ENCODE results near the gene BMERB1.

The BMERB1 gene

DNA sequence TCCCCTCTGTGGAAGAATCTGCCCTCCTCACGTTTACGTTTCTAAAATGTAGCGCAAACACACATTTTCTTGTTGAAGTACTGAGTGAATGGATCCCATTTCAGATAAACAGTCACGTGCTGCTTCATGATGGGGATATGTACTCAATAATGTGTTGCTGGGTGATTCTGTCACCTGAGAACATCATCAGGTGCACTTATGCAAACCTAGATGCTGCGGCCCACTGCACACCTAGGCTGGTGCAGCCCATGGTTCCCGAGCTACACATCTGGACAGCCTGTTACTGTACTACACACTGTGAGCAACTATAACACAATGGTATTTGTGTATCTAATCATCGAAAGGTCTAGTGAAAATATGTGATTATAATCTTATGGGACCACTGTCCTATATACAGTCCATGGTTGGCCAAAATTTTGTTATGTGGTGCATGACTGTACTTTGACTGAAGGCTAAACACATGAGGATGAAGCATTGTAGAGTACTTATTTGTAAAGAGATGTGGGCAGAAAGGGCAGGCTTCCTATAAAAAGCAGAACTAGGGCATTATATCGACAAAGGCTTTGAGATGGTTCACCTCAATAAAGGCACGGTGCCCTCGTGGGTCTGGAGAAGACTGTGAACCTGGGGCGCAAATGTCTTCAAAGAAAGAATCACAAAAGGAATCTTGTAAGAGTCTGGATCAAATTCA is 182.2 kb downstream of the BMERB1 start:
- DNase-seq (ENCODE audit: insufficient read length, low spot score) (no peak), FAIRE-seq (no peak)
- TF ChIP-seq PAX5 (IDR thresholded peaks at IDR 0.05; ENCODE audit: insufficient read depth, low read length, severe bottlenecking) (no peak), POLR2A (IDR thresholded peaks at IDR 0.05; ENCODE audit: low read depth, low read length) (no peak), POU2F2 (IDR thresholded peaks at IDR 0.05; ENCODE audit: low read depth, low read length) (no peak), SPI1 (IDR thresholded peaks at IDR 0.05; ENCODE audit: low read depth, low read length) (no peak), TAF1 (IDR thresholded peaks at IDR 0.05; ENCODE audit: low read depth, low read length) (no peak), POLR2AphosphoS5 (IDR thresholded peaks at IDR 0.05; ENCODE audit: low read depth, low read length) (no peak)

DNA sequence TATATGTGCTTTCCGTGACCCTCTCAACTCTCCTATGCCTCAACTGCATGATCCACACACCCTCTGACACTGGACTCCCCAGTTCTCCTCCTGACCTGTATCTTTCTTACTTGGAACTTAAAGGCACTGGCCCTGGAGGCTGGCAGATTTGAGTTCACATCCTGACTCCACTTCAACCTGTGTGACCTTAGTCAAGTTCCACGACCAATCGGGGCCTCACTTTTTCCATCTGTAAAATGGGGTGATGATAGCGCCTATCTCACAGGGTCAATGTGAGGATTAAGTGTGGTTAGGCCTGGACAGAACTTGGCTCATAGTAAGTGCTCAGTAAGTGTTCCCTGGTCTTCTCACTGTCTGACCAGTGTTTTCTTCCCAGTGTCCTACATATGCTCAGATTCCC is 183.5 kb downstream of the BMERB1 start:
- no peak for FAIRE-seq
- no peak for TF ChIP-seq TAF1 (IDR thresholded peaks at IDR 0.05; ENCODE audit: low read depth, low read length)
- no peak for TF ChIP-seq POLR2A (IDR thresholded peaks at IDR 0.05; ENCODE audit: low read depth, low read length)
- no peak for TF ChIP-seq POLR2AphosphoS5 (IDR thresholded peaks at IDR 0.05; ENCODE audit: low read depth, low read length)
- no peak for TF ChIP-seq PAX5 (IDR thresholded peaks at IDR 0.05; ENCODE audit: insufficient read depth, low read length, severe bottlenecking)
- TF ChIP-seq SPI1 (IDR thresholded peaks at IDR 0.05; ENCODE audit: low read depth, low read length): no peak
- DNase-seq (ENCODE audit: insufficient read length, low spot score): no peak

DNA sequence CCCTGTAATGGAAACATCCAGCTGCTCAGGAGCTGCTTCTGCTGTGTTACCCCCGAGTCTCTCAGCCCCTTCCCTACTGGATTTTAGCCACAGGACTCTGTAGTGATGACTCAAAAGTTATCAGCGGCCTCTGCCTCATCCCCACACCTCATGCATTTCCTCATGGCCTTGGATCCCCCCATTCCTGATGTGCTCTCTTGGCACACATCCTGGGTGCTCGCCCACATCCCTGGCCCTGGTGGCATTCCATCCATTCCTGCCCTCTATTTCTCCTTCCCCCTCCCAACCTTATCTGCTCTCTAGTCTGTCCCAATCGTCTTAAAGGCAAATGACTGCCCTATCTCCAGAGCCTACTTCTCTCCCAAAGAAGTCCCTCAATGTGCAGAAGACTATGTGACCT is 184.0 kb downstream of the BMERB1 start:
- TF ChIP-seq SPI1 (IDR thresholded peaks at IDR 0.05; ENCODE audit: low read depth, low read length) (no peak), POLR2A (IDR thresholded peaks at IDR 0.05; ENCODE audit: low read depth, low read length) (no peak), TAF1 (IDR thresholded peaks at IDR 0.05; ENCODE audit: low read depth, low read length) (no peak), POU2F2 (IDR thresholded peaks at IDR 0.05; ENCODE audit: low read depth, low read length) (no peak), POLR2AphosphoS5 (IDR thresholded peaks at IDR 0.05; ENCODE audit: low read depth, low read length) (no peak), PAX5 (IDR thresholded peaks at IDR 0.05; ENCODE audit: insufficient read depth, low read length, severe bottlenecking) (no peak)
- DNase-seq (ENCODE audit: insufficient read length, low spot score) (no peak), FAIRE-seq (no peak)

DNA sequence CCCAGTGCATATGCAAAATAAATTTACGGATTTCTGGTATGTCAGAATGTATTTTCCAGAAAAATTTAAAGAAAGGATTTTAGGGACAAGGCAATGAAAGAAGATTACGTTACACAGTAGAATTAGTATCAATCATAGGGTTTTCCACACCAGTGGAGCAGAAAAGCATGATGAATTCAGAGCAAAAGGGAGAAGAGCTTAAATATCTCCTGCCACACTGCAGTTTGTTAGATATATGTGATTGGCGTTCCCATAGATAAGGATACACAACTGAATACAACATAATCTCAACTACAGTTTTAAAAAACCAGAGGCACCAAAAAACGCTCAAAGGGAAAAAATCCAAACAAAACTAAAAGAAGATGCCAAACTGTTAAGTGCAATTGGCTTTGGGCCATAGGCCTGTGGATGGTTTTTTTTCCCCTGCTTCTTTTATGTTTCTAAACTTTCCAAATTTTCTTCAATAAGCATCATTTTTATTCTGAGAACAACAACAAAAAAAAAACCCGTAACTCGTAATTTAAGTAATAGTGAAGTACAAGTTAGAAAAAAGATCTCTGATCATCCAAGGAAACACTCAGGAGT is 186.3 kb downstream of the BMERB1 start:
- FAIRE-seq: no peak
- TF ChIP-seq PAX5 (IDR thresholded peaks at IDR 0.05; ENCODE audit: insufficient read depth, low read length, severe bottlenecking) (no peak), POU2F2 (IDR thresholded peaks at IDR 0.05; ENCODE audit: low read depth, low read length) (no peak), POLR2AphosphoS5 (IDR thresholded peaks at IDR 0.05; ENCODE audit: low read depth, low read length) (no peak), TAF1 (IDR thresholded peaks at IDR 0.05; ENCODE audit: low read depth, low read length) (no peak), POLR2A (IDR thresholded peaks at IDR 0.05; ENCODE audit: low read depth, low read length) (no peak), SPI1 (IDR thresholded peaks at IDR 0.05; ENCODE audit: low read depth, low read length) (no peak)
- no peak for DNase-seq (ENCODE audit: insufficient read length, low spot score)

DNA sequence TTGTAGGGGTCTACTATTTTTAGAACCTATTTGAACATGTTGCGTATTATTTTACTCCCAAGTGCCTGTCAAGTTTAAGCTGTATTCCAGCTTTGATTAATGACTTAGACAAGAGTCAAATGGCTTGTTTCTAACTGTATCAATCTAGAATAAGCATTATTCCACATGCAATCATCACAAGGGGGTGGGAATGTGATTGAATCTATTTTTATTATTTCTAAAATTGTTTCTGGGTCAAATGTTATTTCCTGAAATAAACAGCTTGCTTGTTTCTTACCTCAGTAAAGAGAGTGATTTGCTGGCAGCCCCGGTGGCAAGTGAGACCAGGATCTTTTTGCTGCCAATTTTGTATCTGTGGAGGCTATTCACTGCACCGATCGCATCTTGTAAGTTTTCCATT is 187.1 kb downstream of the BMERB1 start:
- FAIRE-seq: no peak
- no peak for DNase-seq (ENCODE audit: insufficient read length, low spot score)
- no peak for TF ChIP-seq SPI1 (IDR thresholded peaks at IDR 0.05; ENCODE audit: low read depth, low read length)
- no peak for TF ChIP-seq PAX5 (IDR thresholded peaks at IDR 0.05; ENCODE audit: insufficient read depth, low read length, severe bottlenecking)
- no peak for TF ChIP-seq TAF1 (IDR thresholded peaks at IDR 0.05; ENCODE audit: low read depth, low read length)
- no peak for TF ChIP-seq POLR2A (IDR thresholded peaks at IDR 0.05; ENCODE audit: low read depth, low read length)
- no peak for TF ChIP-seq POLR2AphosphoS5 (IDR thresholded peaks at IDR 0.05; ENCODE audit: low read depth, low read length)
- no peak for TF ChIP-seq POU2F2 (IDR thresholded peaks at IDR 0.05; ENCODE audit: low read depth, low read length)

DNA sequence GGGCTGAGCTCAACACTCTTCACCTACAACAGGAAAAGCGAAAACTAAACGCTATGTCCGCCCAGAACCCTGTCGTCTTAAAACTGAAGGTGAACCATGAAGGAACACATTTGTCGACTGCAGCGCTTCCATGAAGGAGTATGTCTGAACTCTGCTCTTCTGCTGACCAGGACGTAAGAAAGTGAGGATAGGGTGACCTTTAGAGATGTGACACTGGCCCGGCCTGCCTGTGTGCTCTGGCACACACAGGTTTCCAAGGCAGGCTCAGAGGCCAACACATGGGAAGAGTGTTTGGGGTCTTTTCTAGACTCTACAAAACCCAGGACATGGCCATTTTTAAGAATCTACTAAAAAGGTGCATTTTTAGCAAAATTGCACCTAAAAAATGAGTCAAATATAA is 187.5 kb downstream of the BMERB1 start:
- DNase-seq (ENCODE audit: insufficient read length, low spot score) (no peak), FAIRE-seq (no peak)
- TF ChIP-seq POLR2A (IDR thresholded peaks at IDR 0.05; ENCODE audit: low read depth, low read length) (no peak), PAX5 (IDR thresholded peaks at IDR 0.05; ENCODE audit: insufficient read depth, low read length, severe bottlenecking) (no peak), POLR2AphosphoS5 (IDR thresholded peaks at IDR 0.05; ENCODE audit: low read depth, low read length) (no peak), SPI1 (IDR thresholded peaks at IDR 0.05; ENCODE audit: low read depth, low read length) (no peak), TAF1 (IDR thresholded peaks at IDR 0.05; ENCODE audit: low read depth, low read length) (no peak), POU2F2 (IDR thresholded peaks at IDR 0.05; ENCODE audit: low read depth, low read length) (no peak)

- FAIRE-seq (peak; percentile 51), DNase-seq (ENCODE audit: insufficient read length, low spot score) (no peak)
- TF ChIP-seq PAX5 (IDR thresholded peaks at IDR 0.05; ENCODE audit: insufficient read depth, low read length, severe bottlenecking) (no peak), POLR2AphosphoS5 (IDR thresholded peaks at IDR 0.05; ENCODE audit: low read depth, low read length) (no peak), SPI1 (IDR thresholded peaks at IDR 0.05; ENCODE audit: low read depth, low read length) (0 out of 2 replicates have a peak, but pooled peaks have one; percentile 53), TAF1 (IDR thresholded peaks at IDR 0.05; ENCODE audit: low read depth, low read length) (no peak), POU2F2 (IDR thresholded peaks at IDR 0.05; ENCODE audit: low read depth, low read length) (no peak), POLR2A (IDR thresholded peaks at IDR 0.05; ENCODE audit: low read depth, low read length) (no peak)
Observed at GRCh38 chr16:15631730-15632409, 197.5 kb downstream of the BMERB1 start.

DNA sequence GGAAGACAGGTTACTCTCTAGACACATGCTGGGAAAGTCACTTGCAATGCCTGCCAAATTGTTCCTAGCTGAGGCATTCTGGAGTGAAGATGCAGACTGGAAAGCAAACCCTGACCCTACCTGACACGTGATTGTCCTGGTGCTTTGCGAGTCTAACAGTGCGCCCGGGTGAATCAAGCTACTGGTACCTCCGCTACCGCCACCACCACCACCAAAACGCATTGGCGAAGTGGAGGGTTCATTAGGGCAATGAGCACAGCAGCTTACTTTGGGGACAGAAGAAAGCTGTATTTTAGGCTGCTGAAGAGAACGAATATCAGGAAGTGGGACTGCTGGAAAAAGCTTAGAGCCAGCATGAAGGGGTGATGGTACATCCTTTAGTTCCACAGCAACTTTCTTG is 201.5 kb downstream of the BMERB1 start:
- TF ChIP-seq SPI1 (IDR thresholded peaks at IDR 0.05; ENCODE audit: low read depth, low read length): peak; percentile 38
- no peak for TF ChIP-seq POLR2AphosphoS5 (IDR thresholded peaks at IDR 0.05; ENCODE audit: low read depth, low read length)
- no peak for TF ChIP-seq PAX5 (IDR thresholded peaks at IDR 0.05; ENCODE audit: insufficient read depth, low read length, severe bottlenecking)
- no peak for FAIRE-seq

DNA sequence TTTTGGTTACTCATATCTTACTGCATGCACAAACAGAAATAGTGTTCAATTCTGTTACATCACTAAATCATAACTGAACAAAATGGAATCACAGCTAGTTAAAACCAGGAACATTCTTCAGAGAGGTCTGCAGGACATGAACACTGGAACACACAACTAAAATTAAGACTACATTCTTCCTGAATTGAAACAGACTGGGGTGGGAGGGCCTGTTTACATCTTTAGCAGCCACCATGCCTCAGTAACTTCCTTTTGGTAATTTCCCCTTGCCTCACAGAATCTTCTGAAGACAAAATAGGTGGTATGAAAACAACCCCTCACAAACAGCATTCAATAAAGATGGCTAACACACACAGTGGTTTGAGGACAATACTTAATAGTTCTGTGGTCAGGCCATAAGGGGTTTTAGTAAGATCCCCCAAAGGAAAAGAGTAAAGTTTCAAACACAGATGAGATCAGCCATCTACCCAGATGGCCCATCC is 202.0 kb downstream of the BMERB1 start:
- peak; percentile 85 for FAIRE-seq
- no peak for DNase-seq (ENCODE audit: insufficient read length, low spot score)
- no peak for TF ChIP-seq POU2F2 (IDR thresholded peaks at IDR 0.05; ENCODE audit: low read depth, low read length)
- 0 out of 2 replicates have a peak, but pooled peaks have one; percentile 26 for TF ChIP-seq POLR2A (IDR thresholded peaks at IDR 0.05; ENCODE audit: low read depth, low read length)

More for the DNA sequence above, 201.5 kb downstream of the BMERB1 start:
- DNase-seq (ENCODE audit: insufficient read length, low spot score): no peak

Measured in GM12891 (cell line).